Fibroblast of lung (primary cell): ENCODE results near the gene GM2A. TPM values are rescaled to one million over a fixed set of nuclear protein-coding genes. Genes with fewer than 3 reads are reported as not detected.

Source experiments
- DNase-seq, 2 donors: peaks; one replicate each; pipeline versions ENCODE4 v3.0.0 to v3.0.0-alpha.2; 2010; ENCODE audit warnings: low read depth in 2 of 2
- H2AFZ ChIP-seq: 2 replicates; pipeline ENCODE4 v1.5.1; 2012; ENCODE audit warnings: low read length, control low read depth, inconsistent platforms
- H3K27ac ChIP-seq: 2 replicates; pipeline ENCODE4 v1.5.1; 2011; ENCODE audit warnings: low read length, control low read depth; ENCODE audit not compliant: insufficient read depth
- H3K27me3 ChIP-seq: 2 replicates; pipeline ENCODE4 v1.5.1; 2011; ENCODE audit warnings: mild to moderate bottlenecking, low read length; ENCODE audit not compliant: control insufficient read depth, insufficient read depth
- H3K36me3 ChIP-seq: 2 replicates; pipeline ENCODE4 v1.5.1; 2011; ENCODE audit warnings: low read length; ENCODE audit not compliant: control insufficient read depth, insufficient read depth
- H3K4me1 ChIP-seq: 2 replicates; pipeline ENCODE4 v1.5.1; 2011; ENCODE audit warnings: low read length; ENCODE audit not compliant: control insufficient read depth, insufficient read depth; ENCODE audit errors: extremely low read depth
- H3K4me2 ChIP-seq: 2 replicates; pipeline ENCODE4 v1.5.1; 2011; ENCODE audit warnings: low read length, control low read depth; ENCODE audit not compliant: insufficient read depth; ENCODE audit errors: extremely low read depth
- H3K4me3 ChIP-seq, 4 experiments: fragments of 200-600 bp in 1 of 4; sonication (generic) in 1 of 4; replicated peaks in 1 of 4; 2 replicates each; pipeline ENCODE4 v1.5.1; 2011 to 2016; ENCODE audit warnings: low read length in 4 of 4, low read depth in 3 of 4, mild to moderate bottlenecking in 3 of 4, control low read depth in 2 of 4, inconsistent platforms in 1 of 4, mixed read lengths in 1 of 4; ENCODE audit not compliant: insufficient read depth in 1 of 4; ENCODE audit errors: control extremely low read depth in 1 of 4
- H3K79me2 ChIP-seq: 2 replicates; pipeline ENCODE4 v1.5.1; 2012; ENCODE audit warnings: mild to moderate bottlenecking, low read length, inconsistent platforms; ENCODE audit not compliant: control insufficient read depth, insufficient read depth
- H3K9ac ChIP-seq: 2 replicates; pipeline ENCODE4 v1.5.1; 2011; ENCODE audit warnings: mild to moderate bottlenecking, low read length, control low read depth; ENCODE audit not compliant: insufficient read depth
- H3K9me3 ChIP-seq: 2 replicates; pipeline ENCODE4 v1.5.1; 2012; ENCODE audit warnings: low read depth, low read length; ENCODE audit not compliant: control insufficient read depth, insufficient read depth
- H4K20me1 ChIP-seq: 2 replicates; pipeline ENCODE4 v1.5.1; 2011; ENCODE audit warnings: low read length; ENCODE audit not compliant: control insufficient read depth, insufficient read depth; ENCODE audit errors: extremely low read depth
- EZH2 ChIP-seq: IDR thresholded peaks from 2 replicates; pipeline ENCODE4 v1.5.1; 2012; ENCODE audit warnings: low read length, control low read depth, mild to moderate bottlenecking; ENCODE audit errors: missing control alignments
- polyA plus RNA-seq, 2 donors: library from polyadenylated mRNA; depleted of rRNA in 1 of 2; stranded (reverse) in 1 of 2; unstranded in 1 of 2; fragments of >200 nt; gene quantifications; 2 replicates each; pipeline ENCODE4 v1.2.1, GENCODE V29; 2011 to 2012; ENCODE audit warnings: missing spikeins in 1 of 2
- total RNA-seq: library from RNA; depleted of rRNA; stranded (reverse); fragments of >200 nt; gene quantifications from 2 replicates; pipeline ENCODE4 v1.2.1, GENCODE V29; 2014
- TF ChIP-seq, protein P1 (sequence below), 2 donors: IDR thresholded peaks in 1 of 2; conservative IDR thresholded peaks in 1 of 2; 1 replicate in 1 of 2; 2 replicates in 1 of 2; pipeline ENCODE4 v1.5.1; 2011 to 2012; ENCODE audit warnings: low read length in 2 of 2, control low read depth in 1 of 2, inconsistent platforms in 1 of 2, low read depth in 1 of 2, mild to moderate bottlenecking in 1 of 2

The GM2A gene
- total and polyA plus RNA-seq, 2 donors (not counting 1 experiment from before 2014, with no cell fraction given) = 11.9 to 28.2 TPM

DNA sequence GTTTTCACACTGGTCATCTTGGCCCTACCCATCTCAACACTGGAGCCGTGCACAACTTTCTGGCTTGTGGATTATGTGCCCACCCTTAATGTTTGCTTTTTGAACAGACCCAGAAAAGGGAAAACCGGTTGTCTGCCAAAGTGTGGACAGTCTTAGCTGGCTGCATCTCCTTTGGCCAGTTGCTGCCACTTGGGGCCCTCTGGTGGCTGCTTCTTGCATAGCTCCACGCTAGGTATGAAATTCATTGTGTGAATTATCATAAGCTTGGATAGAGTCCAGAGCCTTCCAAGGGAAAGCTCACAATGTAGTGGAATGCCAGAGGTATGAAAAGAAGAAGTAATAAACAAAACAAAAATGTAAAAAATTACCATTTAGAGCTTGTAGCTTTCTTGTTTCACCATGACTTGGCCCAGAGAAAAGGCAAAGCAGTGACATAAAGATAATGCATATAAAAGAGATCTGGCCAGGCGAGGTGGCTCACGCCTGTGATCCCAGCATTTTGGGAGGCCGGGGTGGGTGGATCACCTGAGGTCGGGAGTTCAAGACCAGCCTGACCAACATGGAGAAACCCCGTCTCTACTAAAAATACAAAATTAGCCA is 63.1 kb downstream of the GM2A start:
- Histone ChIP-seq H3K27me3 (no peaks in the 10 kb centered on the region), H3K79me2 (no peaks in the 10 kb centered on the region), H2AFZ (no peak overlapping the region), H3K9me3 (no peaks in the 10 kb centered on the region), H3K36me3 (no peaks in the 10 kb centered on the region), H3K27ac (no peak overlapping the region), H3K4me1 (no peaks in the 10 kb centered on the region), H3K4me3 (no peak overlapping the region), H3K4me2 (no peak overlapping the region), H4K20me1 (no peaks in the 10 kb centered on the region), H3K9ac (no peak overlapping the region)
- TF ChIP-seq EZH2 = no peak
- TF ChIP-seq, protein P1, sequence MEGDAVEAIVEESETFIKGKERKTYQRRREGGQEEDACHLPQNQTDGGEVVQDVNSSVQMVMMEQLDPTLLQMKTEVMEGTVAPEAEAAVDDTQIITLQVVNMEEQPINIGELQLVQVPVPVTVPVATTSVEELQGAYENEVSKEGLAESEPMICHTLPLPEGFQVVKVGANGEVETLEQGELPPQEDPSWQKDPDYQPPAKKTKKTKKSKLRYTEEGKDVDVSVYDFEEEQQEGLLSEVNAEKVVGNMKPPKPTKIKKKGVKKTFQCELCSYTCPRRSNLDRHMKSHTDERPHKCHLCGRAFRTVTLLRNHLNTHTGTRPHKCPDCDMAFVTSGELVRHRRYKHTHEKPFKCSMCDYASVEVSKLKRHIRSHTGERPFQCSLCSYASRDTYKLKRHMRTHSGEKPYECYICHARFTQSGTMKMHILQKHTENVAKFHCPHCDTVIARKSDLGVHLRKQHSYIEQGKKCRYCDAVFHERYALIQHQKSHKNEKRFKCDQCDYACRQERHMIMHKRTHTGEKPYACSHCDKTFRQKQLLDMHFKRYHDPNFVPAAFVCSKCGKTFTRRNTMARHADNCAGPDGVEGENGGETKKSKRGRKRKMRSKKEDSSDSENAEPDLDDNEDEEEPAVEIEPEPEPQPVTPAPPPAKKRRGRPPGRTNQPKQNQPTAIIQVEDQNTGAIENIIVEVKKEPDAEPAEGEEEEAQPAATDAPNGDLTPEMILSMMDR (conservative IDR thresholded peaks at IDR 0.05 in 1 of 2, IDR thresholded peaks at IDR 0.05 in 1 of 2; ENCODE audit: low read depth in 1 of 2, low read length in 2 of 2) = peak; percentile 91 to 98
- DNase-seq = peak; percentile 45 to 65

DNA sequence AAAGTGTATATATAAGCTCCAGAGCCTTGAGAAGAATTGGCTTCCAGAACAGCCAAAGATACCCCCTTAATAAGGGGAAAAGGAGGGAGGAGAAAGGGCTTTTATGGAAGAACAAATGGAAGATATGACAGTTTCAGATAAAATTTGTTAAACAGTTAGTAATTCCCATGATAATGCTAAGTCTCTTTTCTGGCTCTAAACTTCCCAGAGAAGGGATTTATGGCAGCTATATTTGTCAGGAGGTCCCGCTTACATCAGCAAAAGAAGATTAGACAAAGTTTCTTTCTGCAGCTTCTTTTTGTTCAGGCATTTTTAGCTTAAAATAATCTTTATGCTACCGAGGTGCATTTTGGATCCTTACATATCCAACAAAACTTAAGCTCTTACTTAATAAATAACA is 64.9 kb downstream of the GM2A start:
- Histone ChIP-seq H3K27me3 (no peaks in the 10 kb centered on the region), H3K36me3 (no peaks in the 10 kb centered on the region), H3K79me2 (no peaks in the 10 kb centered on the region), H3K4me2 (no peak overlapping the region), H3K9ac (no peak overlapping the region), H3K9me3 (no peaks in the 10 kb centered on the region), H3K27ac (no peak overlapping the region), H2AFZ (no peak overlapping the region), H3K4me1 (no peaks in the 10 kb centered on the region), H3K4me3 (no peak overlapping the region), H4K20me1 (no peaks in the 10 kb centered on the region)
- TF ChIP-seq, protein P1 (conservative IDR thresholded peaks at IDR 0.05 in 1 of 2, IDR thresholded peaks at IDR 0.05 in 1 of 2; ENCODE audit: low read depth in 1 of 2, low read length in 2 of 2) = no peak
- no peak for TF ChIP-seq EZH2
- no peak for DNase-seq

DNA sequence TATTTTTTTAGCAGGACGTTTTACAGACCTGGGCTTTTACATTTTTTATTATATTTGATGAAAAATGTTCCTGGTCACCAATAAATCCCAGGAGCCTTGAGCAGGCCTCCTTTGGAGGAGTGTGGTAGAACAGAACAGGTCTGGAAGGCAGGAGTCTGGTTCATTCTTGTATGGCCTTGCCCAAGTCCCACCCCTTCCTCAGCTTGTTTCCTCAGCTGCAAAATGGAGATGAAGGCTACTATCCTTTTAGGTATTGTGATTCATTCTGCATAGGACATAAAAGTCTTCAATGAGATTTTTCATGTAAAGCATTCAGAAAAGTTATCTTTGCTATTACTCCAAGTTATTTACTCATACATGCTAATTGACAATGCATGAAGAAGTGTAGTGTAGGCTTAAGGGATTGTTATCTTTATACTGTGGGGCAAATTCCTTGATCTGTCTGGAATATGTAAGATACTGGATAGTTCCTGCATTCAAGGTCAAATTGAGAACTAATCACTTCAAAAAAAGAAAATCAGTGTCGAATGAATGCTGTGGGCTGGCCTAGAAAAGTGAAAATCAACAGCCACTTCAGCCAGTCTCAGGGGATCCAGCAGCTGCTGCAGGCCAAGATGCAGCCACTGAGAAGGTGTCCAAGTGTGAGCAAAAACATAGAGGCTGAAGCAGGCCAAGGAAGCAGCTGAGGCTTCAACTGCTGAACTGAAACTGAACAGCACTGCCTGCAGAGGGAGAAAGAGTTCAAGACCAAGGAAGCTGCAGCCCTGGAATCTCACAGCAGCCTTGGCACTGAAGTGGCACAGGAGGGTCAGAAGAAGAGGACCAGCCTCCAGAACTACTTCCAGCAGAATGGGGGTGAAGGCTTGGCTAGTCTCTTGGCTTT is 66.1 kb downstream of the GM2A start:
- Histone ChIP-seq H3K27ac (no peak overlapping the region), H2AFZ (no peak overlapping the region), H3K9ac (no peak overlapping the region), H3K36me3 (no peaks in the 10 kb centered on the region), H3K4me2 (no peak overlapping the region), H3K4me1 (no peaks in the 10 kb centered on the region), H3K4me3 (no peak overlapping the region), H3K27me3 (no peaks in the 10 kb centered on the region), H4K20me1 (no peaks in the 10 kb centered on the region), H3K9me3 (no peaks in the 10 kb centered on the region), H3K79me2 (no peaks in the 10 kb centered on the region)
- TF ChIP-seq, protein P1 (conservative IDR thresholded peaks at IDR 0.05 in 1 of 2, IDR thresholded peaks at IDR 0.05 in 1 of 2; ENCODE audit: low read depth in 1 of 2, low read length in 2 of 2) = peak; percentile 24 to 27
- TF ChIP-seq EZH2 = no peak
- DNase-seq = peak; percentile 1 to 6
